NCI-H526 treated with DMSO at 0.1 percent for 48 hours (cell line): ENCODE results near the gene KCNK15.

Experiments
- DNase-seq: peaks from one replicate; lab custom pipeline; 2025; lab: John Stamatoyannopoulos, UW

KCNK15 gene

GRCh38 chr20:44790638-44791393 is 45.2 kb downstream of the KCNK15 start:
- DNase-seq = no peak

GRCh38 chr20:44792796-44793195 is 47.1 kb downstream of the KCNK15 start:
- no peak for DNase-seq

- no peak for DNase-seq
These were observed 50.2 kb downstream of the KCNK15 start for GRCh38 chr20:44795836-44796235.

- DNase-seq = no peak
These were observed 50.6 kb downstream of the KCNK15 start for GRCh38 chr20:44796311-44796710.

- DNase-seq = no peak
These were observed 51.2 kb downstream of the KCNK15 start for GRCh38 chr20:44796758-44797457.

- DNase-seq = no peak
These were observed 54.0 kb downstream of the KCNK15 start for GRCh38 chr20:44799691-44800090.

- no peak for DNase-seq
These were observed 54.9 kb downstream of the KCNK15 start for GRCh38 chr20:44800391-44801046.
